GM19467 (cell line): Measurements from ENCODE around the gene TSPO.

ENCODE experiments used
- ATAC-seq: cut with Tn5 transposase; IDR thresholded peaks from one replicate; pipeline ENCODE4 v1.9.1; 2021; ENCODE audit warnings: mild to moderate bottlenecking, moderate library complexity; ENCODE audit not compliant: unreplicated experiment

The TSPO gene

GRCh38 chr22:43174941-43175531 is 23.7 kb downstream of the TSPO start:
- ATAC-seq: no peak

GRCh38 chr22:43176090-43176489 is 24.7 kb downstream of the TSPO start:
- ATAC-seq: no peak

GRCh38 chr22:43177479-43177878 is 26.1 kb downstream of the TSPO start:
- ATAC-seq: no peak

- ATAC-seq: no peak
Observed at GRCh38 chr22:43179146-43179910, 28.0 kb downstream of the TSPO start.

GRCh38 chr22:43179911-43180195 is 28.5 kb downstream of the TSPO start:
- ATAC-seq: no peak

GRCh38 chr22:43180670-43181069 is 29.3 kb downstream of the TSPO start:
- ATAC-seq: no peak

GRCh38 chr22:43181321-43182076 is 30.1 kb downstream of the TSPO start:
- no peak for ATAC-seq

- no peak for ATAC-seq
Observed at GRCh38 chr22:43182118-43182517, 30.8 kb downstream of the TSPO start.

GRCh38 chr22:43182726-43183125 is 31.4 kb downstream of the TSPO start:
- no peak for ATAC-seq

GRCh38 chr22:43183496-43184277 is 32.3 kb downstream of the TSPO start:
- ATAC-seq: no peak

- ATAC-seq: no peak
Observed at GRCh38 chr22:43185860-43186261, 34.5 kb downstream of the TSPO start.

GRCh38 chr22:43186272-43187170 is 35.2 kb downstream of the TSPO start, which contains the start of gene TTLL12:
Gene TTLL12 (minus strand): TSS chr22:43187134. CDS start chr22:43187069, 65 bp downstream.
- no peak for ATAC-seq

- ATAC-seq: peak; percentile 81
Observed at GRCh38 chr22:43187171-43188099, 36.1 kb downstream of the TSPO start.

- ATAC-seq: no peak
Observed at GRCh38 chr22:43188829-43189545, 37.6 kb downstream of the TSPO start.

GRCh38 chr22:43191831-43192230 is 40.5 kb downstream of the TSPO start:
- ATAC-seq: no peak

- ATAC-seq: no peak
Observed at GRCh38 chr22:43197271-43197941, 46.0 kb downstream of the TSPO start.

- no peak for ATAC-seq
Observed at GRCh38 chr22:43198126-43198525, 46.8 kb downstream of the TSPO start.

- no peak for ATAC-seq
Observed at GRCh38 chr22:43198936-43199335, 47.6 kb downstream of the TSPO start.
